ENCODE data around the gene SLIT1.

Gene SLIT1

GRCh38 chr10:97138174-97138573 is 47.6 kb downstream of the SLIT1 start:
- DNase-seq, result no peak

- peak; percentile 86 for DNase-seq
Observed at GRCh38 chr10:97136756-97137155, 49.0 kb downstream of the SLIT1 start.

GRCh38 chr10:97135464-97135863 is 50.3 kb downstream of the SLIT1 start:
- peak; percentile 44 for DNase-seq

DNA sequence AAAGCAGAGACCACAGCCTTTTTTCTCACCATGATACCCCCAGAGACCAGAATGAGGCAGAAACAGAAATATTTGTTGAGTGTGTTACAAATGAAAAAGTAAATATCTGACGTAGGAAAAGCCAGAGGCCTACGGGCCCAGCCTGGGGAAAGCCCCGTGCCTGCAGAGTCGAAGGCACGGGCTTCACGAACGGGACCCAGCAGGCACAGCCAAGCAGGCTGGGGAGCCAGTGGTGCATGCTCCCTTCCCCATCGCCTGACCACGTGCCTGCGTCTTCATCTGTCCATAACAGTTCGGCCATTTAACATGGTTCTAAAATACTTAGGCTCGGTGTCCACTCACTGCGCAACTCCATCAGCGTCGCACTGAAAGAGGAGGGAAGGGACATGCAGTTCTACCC is 50.8 kb downstream of the SLIT1 start:
- peak; percentile 43 for DNase-seq

DNA sequence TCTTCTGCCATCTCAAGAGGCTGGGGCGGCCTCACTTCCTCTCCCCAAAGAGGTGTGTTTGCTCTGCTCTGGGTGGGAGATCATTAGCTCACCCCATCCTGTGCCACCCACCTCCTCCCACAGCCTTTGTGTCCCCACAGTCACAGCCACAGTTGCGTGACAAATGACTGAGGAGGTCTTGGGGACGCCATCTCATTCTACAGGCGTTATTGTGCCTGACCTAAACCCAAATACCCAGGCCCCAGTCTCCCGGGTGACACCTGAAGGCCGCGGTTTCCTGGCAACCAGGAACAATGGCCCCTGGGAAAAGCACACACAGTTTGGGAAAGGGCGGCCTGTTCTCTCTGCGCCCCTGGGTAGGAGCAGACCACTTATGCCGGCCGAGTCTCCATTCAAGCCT is 51.6 kb downstream of the SLIT1 start:
- no peak for DNase-seq

GRCh38 chr10:97132273-97132672 is 53.5 kb downstream of the SLIT1 start:
- no peak for DNase-seq

GRCh38 chr10:97131666-97132065 is 54.1 kb downstream of the SLIT1 start:
- DNase-seq, result no peak

GRCh38 chr10:97131181-97131628 is 54.6 kb downstream of the SLIT1 start:
- DNase-seq, result peak; percentile 75

DNA sequence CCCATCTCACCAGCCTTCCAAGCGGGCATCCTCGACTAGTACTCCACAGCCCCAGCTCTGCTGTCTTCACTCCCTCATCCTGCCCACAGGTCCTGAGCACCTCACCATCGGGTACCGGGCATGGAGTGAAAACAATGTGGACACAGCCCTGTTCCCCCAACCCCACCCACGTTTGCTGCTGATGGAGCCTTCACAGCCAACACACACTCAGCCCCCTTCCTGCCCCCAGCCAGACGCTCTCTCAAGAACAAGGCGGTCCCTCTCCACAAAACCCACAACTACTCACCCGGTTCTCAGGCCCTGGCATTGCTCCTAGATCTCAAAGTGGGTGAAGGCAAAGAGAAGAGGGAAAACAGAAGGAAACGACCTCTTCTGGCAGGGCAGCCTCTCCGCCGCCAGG is 56.1 kb downstream of the SLIT1 start:
- no peak for DNase-seq

GRCh38 chr10:97128516-97129154 is 57.1 kb downstream of the SLIT1 start:
- no peak for DNase-seq

DNA sequence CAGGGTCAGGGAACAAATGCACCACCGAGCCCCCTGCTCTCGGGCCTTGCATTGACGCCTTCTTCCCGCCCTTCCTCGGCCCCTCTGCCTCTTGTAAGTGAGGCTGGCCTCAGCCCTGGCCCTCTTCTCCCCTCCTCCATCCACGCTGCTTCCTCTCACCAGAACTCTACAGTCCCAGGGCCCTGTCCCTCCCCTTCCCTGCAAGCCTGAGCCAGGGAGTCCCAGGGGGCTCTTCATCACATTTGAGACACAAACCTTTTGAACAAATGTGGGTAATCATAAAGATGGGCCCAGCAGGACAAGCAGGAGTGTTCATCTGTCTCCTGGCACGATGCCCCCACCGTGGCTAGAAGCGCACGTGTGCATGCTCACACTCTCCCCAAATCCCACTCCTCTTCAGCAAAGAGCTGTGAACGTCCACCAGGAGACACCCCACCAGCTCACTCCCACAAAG is 57.7 kb downstream of the SLIT1 start:
- DNase-seq, result peak; percentile 38

GRCh38 chr10:97127509-97127908 is 58.2 kb downstream of the SLIT1 start:
- peak; percentile 42 for DNase-seq

- peak; percentile 61 for DNase-seq
Observed at GRCh38 chr10:97124211-97124610, 61.5 kb downstream of the SLIT1 start.

GRCh38 chr10:97123765-97124164 is 62.0 kb downstream of the SLIT1 start:
- DNase-seq, result peak; percentile 56

DNA sequence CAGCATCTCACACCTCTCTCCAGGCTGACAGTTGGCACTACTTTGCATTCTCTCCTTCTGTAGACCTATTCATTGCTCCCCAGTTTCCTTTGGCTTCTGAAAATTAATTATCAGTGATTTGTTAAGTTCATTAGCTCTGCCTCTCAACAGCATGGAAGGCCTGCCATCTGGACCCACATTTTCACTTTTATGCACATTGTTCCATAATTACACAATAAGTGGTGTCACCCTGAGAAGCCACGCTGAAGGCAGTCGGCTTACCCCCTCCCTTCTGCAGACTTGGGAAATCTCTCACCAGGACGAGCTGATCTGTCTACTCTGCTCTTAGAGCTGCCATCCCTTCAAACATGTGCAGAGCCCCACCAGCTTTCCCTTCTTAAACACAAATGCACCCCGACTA is 64.7 kb downstream of the SLIT1 start:
- no peak for DNase-seq

GRCh38 chr10:97120370-97120769 is 65.4 kb downstream of the SLIT1 start:
- no peak for DNase-seq

DNA sequence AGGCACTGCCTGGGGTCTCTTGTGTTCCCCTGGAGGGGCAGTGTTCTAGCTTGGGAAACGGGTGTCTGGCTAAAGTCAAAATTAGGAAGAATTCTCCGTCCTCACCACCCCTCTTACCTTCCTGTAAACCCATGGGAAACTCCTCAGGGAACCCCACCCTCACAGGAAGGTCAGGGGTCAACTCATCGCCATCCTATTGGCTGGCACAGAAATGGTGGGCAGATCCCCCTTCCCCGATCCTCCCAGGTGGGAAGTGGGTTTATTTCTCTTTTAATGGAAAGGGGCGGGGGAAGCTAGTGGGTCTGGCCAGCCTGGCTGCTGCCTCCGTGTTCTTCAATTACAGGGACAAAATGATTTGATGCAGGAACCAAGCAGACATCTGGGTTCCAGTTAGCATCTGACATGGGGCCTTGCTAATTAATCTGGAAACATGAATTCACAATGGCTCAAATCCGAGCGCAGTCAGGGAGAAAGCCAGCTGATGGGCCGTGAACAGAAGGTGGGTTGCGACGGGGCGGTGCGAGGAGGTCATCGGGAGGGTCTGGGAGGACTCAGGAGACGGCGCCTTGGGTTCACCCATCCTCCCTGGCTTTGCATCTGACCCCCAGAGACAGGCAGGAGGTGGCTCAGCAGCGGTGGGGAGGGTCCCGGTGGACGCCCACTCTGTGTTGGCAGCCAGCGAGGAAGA is 66.6 kb downstream of the SLIT1 start:
- DNase-seq, result peak; percentile 82

GRCh38 chr10:97117372-97117771 is 68.4 kb downstream of the SLIT1 start:
- no peak for DNase-seq

DNA sequence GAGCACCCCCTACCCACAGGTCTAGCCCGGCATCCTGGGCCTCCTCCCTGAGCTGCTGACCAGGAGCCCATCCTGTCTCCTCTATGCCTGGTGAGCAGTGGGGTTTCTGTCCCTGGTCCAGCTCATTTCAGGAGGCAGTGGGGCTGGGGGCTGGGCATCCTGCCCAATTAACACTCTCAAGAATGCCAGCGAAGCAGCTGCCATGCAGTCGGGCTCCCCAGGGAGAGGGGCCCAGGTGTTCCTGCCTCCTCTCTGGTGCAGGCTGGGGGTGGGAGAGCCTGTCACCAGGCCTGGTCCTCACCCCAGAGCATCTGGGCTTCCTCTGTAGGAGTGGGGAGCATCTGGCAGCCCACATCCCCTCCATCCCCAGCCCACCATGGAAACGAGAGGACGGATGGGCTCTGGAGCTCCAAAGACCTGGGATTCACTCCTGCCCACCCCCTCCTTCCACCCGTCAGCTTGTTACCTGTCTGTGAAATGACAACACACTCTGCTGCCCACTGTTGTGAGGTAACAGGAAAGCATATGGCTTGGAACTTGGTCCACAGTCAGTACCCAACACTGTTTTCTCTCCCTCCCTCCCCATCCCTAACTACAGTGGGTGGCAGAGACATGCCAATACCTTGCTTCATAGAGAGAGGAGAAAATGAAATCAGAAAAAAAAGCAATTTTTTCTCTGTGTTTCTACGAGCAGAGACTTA is 69.1 kb downstream of the SLIT1 start:
- DNase-seq, result no peak

GRCh38 chr10:97115846-97116245 is 69.9 kb downstream of the SLIT1 start:
- DNase-seq, result no peak

DNA sequence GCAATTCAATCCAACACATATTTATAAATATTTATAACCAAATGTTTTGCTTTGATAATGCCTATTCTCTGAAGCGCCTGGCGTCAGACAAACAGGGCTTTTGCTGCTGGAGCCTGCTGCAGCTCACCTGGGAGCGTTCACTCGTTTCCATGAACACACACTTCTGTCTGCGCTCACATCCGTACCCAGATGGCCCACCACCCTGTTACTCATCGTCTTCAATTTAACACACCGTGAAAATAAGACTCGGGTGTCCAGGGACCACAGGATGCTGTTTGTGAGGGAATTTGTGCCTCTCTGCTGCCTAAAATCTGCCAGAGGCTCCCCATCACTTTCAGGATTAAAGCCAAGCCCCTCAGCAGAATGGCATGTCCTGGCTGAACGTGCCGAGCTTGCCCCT is 74.1 kb downstream of the SLIT1 start:
- no peak for DNase-seq

DNA sequence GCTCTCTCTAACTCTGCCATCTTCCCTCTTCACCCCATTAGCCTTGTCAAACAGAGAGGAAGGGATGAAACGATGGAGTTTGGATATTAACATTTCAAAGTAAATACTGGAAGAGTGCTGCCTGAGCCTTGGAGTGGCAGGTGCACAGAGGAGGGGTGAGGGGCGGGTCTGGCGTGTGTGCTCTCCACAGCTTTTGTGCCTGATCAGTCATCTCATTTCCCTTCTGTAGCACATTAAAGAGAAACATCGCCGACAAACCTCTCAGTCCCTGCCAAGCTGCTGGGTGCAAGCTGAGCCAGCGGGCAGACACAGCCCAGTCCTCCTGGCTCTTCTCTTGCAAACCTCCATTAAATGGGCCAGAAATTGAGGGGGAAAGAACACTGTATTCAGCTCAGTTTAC is 76.2 kb downstream of the SLIT1 start:
- no peak for DNase-seq

DNA sequence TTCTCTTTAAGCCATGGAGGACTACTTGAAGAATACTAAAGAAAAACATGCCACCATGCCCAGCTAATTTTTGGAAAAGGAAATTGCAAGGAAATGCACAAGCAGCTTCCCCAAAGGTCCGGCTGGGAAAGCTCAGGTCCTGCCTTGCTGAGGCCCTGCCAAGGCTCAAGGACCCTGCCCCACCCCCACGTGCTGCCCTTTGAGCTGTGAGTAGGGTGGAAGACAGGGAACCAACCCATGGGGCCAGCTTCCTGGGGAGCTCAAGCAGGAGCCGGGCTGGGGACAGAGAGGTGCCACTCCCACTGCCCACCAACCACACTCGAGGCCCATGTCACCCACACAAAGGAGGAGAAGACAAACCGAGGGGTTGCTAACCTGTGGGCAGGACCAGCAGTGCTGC is 78.2 kb downstream of the SLIT1 start:
- DNase-seq, result no peak

DNA sequence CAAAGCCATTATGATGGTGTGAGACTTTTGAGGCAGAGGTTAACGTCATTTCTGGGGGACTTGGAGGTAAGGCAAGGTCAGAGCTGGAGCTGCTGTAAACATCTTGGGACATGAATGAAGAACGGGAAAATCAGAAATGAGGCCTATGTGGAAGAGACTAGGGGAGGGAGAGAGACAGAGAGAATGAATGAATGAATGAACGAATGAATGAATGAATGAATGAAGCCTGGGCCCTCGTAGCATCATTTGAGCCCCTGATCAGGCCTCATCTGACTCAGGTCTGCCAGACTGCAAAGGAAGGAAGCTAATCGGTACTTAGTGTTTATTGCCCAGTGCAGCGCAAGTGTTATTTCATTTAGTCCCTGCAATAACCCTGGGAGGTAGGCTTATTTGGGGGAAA is 79.6 kb downstream of the SLIT1 start:
- DNase-seq, result no peak
